Activated CD4-positive, alpha-beta T cell treated with anti-CD3 and anti-CD28 coated beads for 4 hours (primary cell): ENCODE data around the gene FAM3C.
"Not testable (repeated sequence)": the region's sequence is repeated elsewhere in the genome, so short reads cannot be mapped to it uniquely, and the experiment has no call there.

ENCODE experiments used
- DNase-seq, 2 donors: peaks; one replicate each; pipeline ENCODE4 v3.0.0-alpha.2; 2020

FAM3C gene

DNA sequence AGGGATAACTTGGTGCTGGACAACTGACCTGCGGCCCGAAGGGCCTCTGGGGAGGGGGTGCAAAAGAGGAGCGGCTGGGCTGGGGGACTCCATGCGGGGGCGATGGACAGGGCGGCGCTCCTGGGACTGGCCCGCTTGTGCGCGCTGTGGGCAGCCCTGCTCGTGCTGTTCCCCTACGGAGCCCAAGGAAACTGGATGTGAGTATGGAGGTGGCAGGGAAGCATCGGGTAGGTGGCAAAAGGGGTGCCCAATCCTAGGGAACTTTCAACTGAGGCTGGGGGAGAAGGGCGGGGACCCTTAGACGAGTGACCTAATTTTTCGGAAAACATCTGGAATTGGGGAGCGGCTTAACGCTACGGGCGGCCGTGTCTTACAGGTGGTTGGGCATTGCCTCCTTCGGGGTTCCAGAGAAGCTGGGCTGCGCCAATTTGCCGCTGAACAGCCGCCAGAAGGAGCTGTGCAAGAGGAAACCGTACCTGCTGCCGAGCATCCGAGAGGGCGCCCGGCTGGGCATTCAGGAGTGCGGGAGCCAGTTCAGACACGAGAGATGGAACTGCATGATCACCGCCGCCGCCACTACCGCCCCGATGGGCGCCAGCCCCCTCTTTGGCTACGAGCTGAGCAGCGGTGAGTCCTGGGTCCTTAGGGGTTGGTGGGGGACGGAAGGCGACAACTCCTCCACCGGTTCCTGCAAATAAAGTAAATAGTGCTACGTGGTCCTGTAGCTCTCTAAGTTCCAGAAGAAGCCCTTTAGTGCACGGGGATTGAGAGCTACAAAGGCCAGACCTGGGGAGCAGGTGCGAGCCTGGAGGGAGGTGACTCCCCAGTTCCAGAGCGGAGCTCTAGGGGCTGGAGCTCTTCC, 66.7 kb downstream of the FAM3C start:
- no peak for DNase-seq

GRCh38 chr7:121328508-121329190, 67.5 kb downstream of the FAM3C start, which contains the start of gene WNT16:
TSS of gene WNT16 (plus strand) at chr7:121329000. CDS start at chr7:121329293, 293 bp downstream.
- no peak for DNase-seq

- no peak for DNase-seq
These were observed 68.4 kb downstream of the FAM3C start for GRCh38 chr7:121327671-121328070.

- DNase-seq: no peak
These were observed 72.4 kb downstream of the FAM3C start for GRCh38 chr7:121323515-121324302.

GRCh38 chr7:121322460-121322859, 73.6 kb downstream of the FAM3C start:
- no peak for DNase-seq

GRCh38 chr7:121315170-121315569, 80.9 kb downstream of the FAM3C start:
- not testable (repeated sequence) for DNase-seq

DNA sequence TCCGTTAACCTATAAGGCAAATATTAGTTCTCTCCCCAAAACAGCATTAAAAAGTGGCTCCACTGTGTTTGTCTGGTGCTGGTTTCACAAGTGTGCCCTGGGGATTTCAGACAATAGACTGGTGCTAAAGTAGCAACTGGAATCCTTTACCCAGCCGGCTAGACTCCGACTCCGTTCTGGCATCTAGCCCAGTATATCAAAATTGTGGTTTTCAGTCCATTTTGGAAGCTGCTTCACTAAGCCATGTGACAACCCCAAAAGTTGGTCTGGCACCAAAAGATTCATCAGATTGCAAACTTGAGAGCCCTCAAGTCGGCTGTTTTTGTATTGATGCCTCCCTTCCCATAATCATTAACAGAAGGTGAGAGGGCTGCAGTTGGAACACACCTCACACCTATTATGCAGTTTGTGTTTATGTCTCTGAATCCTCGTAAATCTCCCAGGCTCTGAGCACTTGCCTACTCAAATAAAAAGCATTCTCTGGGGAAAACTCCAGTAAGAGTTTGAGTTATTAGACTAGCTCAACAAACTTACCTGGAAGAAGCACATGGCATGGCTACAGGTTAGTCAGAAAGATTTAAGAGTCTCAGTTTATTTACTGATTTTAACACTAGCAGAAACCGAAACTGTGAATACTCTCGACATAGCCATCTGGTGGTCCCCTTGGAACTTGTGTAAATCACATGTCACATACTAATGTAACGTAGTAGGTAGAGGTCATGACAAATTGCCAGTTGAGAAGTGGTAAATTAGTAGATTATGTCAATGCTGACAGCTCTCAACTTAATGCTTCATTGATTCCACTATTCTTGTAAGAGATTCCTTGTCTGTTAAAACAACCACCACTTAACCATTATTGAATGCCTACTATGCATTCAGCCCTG, 82.1 kb downstream of the FAM3C start:
- DNase-seq: no peak

GRCh38 chr7:121313220-121313792, 82.8 kb downstream of the FAM3C start:
- no peak for DNase-seq

GRCh38 chr7:121307021-121307574, 89.0 kb downstream of the FAM3C start:
- DNase-seq: no peak

DNA sequence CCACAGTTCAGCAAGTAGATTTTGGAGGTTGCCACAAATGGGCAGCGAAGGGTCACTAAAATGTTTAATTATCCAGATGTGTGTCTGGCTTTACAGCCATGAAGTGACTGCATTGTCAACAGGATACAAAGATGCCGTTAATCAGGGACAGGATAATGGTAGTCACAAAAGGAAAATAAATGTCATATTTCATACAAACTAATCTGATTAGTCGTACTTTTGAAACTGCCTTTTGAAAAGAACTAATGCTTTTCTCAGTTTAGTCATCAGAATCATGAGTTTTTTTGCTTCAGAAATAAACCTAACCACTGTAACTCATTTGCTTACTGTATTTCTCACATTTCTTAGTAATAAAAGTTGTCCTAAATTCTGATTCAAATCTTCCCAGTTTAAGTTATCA, 89.5 kb downstream of the FAM3C start:
- no peak for DNase-seq

DNA sequence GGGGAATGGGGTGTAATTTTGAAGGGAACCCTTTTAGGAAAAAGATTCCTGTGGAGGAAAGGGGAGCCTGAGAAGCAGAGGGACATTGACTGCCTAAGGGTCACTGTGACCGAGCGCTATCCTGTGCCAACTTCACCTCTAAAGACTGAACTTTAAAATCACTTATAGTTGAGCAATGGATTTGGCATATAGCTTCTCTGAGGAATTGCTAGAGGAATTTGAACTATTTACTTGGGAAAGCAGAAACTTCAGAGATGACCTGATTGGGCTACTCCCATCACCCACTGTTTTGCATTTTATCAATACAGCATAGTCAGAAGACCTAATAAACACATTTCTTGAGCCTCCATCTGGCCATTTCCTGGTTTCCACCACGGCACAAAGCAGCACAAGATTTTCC, 91.0 kb downstream of the FAM3C start:
- no peak for DNase-seq

GRCh38 chr7:121304102-121304658, 91.9 kb downstream of the FAM3C start:
- no peak for DNase-seq

- no peak for DNase-seq
These were observed 92.5 kb downstream of the FAM3C start for GRCh38 chr7:121303422-121304101.

DNA sequence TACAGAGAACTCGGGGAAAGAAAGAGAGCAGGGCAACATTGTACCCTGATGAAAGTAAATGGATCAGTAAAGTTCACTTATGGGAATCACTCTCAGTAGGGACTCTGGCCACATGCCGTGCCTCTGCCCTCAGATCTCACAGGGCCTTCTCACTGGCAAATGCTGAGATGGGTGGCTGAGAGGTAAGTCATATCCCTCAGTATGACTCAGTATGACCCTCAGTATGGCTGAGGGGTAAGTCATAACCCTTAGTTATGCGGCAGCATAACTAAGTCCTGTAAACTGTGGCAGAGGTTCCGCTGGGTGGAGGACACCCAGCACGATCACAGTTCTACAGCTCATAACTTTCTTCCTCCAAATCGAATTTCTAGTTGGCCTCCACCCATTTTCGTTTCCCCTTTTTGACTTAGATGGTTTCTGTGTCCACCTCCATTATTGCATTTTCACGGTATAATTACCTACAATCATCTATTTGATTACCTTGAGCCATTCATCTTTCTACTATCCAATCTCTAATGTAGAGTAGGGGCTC, 93.8 kb downstream of the FAM3C start:
- DNase-seq: no peak

DNA sequence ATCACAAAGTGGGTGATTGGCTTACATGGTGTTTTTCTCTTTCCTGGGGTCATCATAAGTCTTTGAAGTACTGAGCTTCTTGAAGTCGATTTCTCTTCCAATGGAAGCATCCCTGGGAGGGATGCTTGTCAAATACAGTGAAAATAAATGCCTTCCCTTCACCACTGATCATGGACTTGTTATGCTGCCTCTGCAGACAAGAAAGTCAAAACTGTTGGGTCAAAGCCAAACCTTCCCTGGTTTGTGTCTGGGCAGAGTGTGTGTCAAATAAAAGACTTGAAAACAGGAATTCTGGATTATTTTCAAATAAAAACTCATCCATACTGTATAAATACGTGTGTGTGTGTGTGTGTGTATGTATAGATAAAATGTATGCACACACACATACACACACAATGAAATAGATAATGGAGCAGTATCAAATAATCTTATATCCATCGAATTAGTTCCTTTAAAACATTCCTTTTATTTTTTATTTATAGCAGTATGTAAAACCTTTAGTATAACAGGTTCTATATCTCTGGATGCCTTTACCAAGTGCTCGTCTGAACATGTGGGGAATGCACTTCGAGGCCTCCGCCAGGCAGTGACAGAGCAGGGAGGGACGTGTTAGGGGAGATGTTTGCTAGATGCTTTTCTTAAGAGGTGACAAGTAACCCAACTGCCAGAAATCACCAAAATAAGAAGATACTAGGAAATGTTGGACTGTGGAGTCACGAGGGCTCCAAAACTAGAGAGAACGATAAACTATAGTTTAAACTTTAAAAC, 94.5 kb downstream of the FAM3C start:
- no peak for DNase-seq

- no peak for DNase-seq
These were observed 95.3 kb downstream of the FAM3C start for GRCh38 chr7:121300685-121301420.
